Liver (tissue), 9 donors: Measurements from ENCODE around the gene APOBEC3G. TPM values are rescaled to one million over a fixed set of nuclear protein-coding genes. Genes with fewer than 3 reads are reported as not detected.
"Not testable (repeated sequence)": the region's sequence is repeated elsewhere in the genome, so short reads cannot be mapped to it uniquely, and the experiment has no call there.

Source experiments
- DNase-seq: peaks from one replicate; pipeline ENCODE4 v3.0.0-alpha.2; 2017; ENCODE audit warnings: low spot score
- H3K27ac ChIP-seq, 2 donors: one replicate each; pipeline ENCODE4 v1.7.0; 2013; ENCODE audit warnings: inconsistent platforms in 2 of 2, low read length in 2 of 2, control low read depth in 1 of 2, low read depth in 1 of 2, mild to moderate bottlenecking in 1 of 2
- H3K27me3 ChIP-seq, 4 donors: one replicate each; pipeline versions ENCODE4 v1.6.1 to v1.7.0; 2013; ENCODE audit warnings: low read length in 3 of 4, inconsistent platforms in 1 of 4, mild to moderate bottlenecking in 1 of 4, moderate library complexity in 1 of 4; ENCODE audit not compliant: control insufficient read depth in 4 of 4, insufficient read depth in 4 of 4
- H3K36me3 ChIP-seq, 4 donors: one replicate each; pipeline versions ENCODE4 v1.6.1 to v1.7.0; 2013; ENCODE audit warnings: low read length in 3 of 4, mild to moderate bottlenecking in 3 of 4, low read depth in 1 of 4, moderate library complexity in 1 of 4; ENCODE audit not compliant: control insufficient read depth in 4 of 4, insufficient read depth in 3 of 4
- H3K4me1 ChIP-seq, 4 donors: one replicate each; pipeline versions ENCODE4 v1.6.1 to v1.7.0; 2013; ENCODE audit warnings: low read length in 3 of 4, mild to moderate bottlenecking in 3 of 4, moderate library complexity in 1 of 4; ENCODE audit not compliant: control insufficient read depth in 4 of 4, insufficient read depth in 4 of 4
- H3K4me3 ChIP-seq, 3 donors: one replicate each; pipeline versions ENCODE4 v1.6.1 to v1.7.0; 2013; ENCODE audit warnings: low read length in 3 of 3, control low read depth in 1 of 3, low read depth in 1 of 3, mild to moderate bottlenecking in 1 of 3
- H3K9ac ChIP-seq, 2 donors: one replicate each; pipeline ENCODE4 v1.7.0; 2013; ENCODE audit warnings: low read length in 2 of 2, mild to moderate bottlenecking in 2 of 2, moderate library complexity in 2 of 2, control low read depth in 1 of 2, low read depth in 1 of 2
- H3K9me3 ChIP-seq, 4 donors: one replicate each; pipeline versions ENCODE4 v1.6.1 to v1.7.0; 2013; ENCODE audit warnings: low read length in 3 of 4; ENCODE audit not compliant: control insufficient read depth in 4 of 4
- EGR1 ChIP-seq, 2 donors: IDR thresholded peaks; 2 replicates each; pipeline ENCODE4 v1.6.1; 2016 to 2018; ENCODE audit warnings: antibody characterized with exemption in 2 of 2, low read depth in 2 of 2
- FOXA1 ChIP-seq: IDR thresholded peaks from 2 replicates; pipeline ENCODE4 v1.6.1; 2016; ENCODE audit warnings: antibody characterized with exemption
- FOXA2 ChIP-seq: IDR thresholded peaks from 2 replicates; pipeline ENCODE4 v1.6.1; 2016; ENCODE audit warnings: antibody characterized with exemption
- HNF4G ChIP-seq: IDR thresholded peaks from 2 replicates; pipeline ENCODE4 v1.6.1; 2016; ENCODE audit warnings: antibody characterized with exemption
- RXRA ChIP-seq, 2 donors: IDR thresholded peaks; 2 replicates each; pipeline ENCODE4 v1.6.1; 2017 to 2018; ENCODE audit warnings: antibody characterized with exemption in 2 of 2, mild to moderate bottlenecking in 1 of 2
- TAF1 ChIP-seq: conservative IDR thresholded peaks from 2 replicates; pipeline ENCODE4 v1.6.1; 2016; ENCODE audit warnings: antibody characterized with exemption, mild to moderate bottlenecking
- WGBS: extraction: QIAGEN DNeasy Blood & Tissue Kit; methylation state at CpG from one replicate; pipeline ENCODE4 v1.1.7; 2013; 5-methylcytosine and 5-hydroxymethylcytosine counted together
- polyA plus RNA-seq, 2 donors: library from polyadenylated mRNA; stranded (reverse) in 1 of 2; unstranded in 1 of 2; fragments of 200-250 nt in 1 of 2; fragments of >200 nt in 1 of 2; fragmentation: Nextera tagmentation in 1 of 2; extraction: Ambion mirVana in 1 of 2; gene quantifications; one replicate each; pipeline versions ENCODE4 v1.2.1 to v1.2.3, GENCODE V29; 2013 to 2015
- total RNA-seq, 2 donors: library from RNA; depleted of rRNA; stranded (reverse); fragments of >200 nt; gene quantifications; one replicate each; pipeline ENCODE4 v1.2.3, GENCODE V29; 2014
- TF ChIP-seq, protein P1 (sequence below): IDR thresholded peaks from 2 replicates; pipeline ENCODE4 v1.6.1; 2016; ENCODE audit warnings: antibody characterized with exemption
- TF ChIP-seq, protein P2 (sequence below): IDR thresholded peaks from 2 replicates; pipeline ENCODE4 v1.6.1; 2016; ENCODE audit warnings: antibody characterized with exemption
- TF ChIP-seq, protein P3 (sequence below): IDR thresholded peaks from 2 replicates; pipeline ENCODE4 v1.6.1; 2016; ENCODE audit warnings: antibody characterized with exemption
- TF ChIP-seq, protein P4 (sequence below): fragments of 150-350 bp; IDR thresholded peaks from 2 replicates; pipeline ENCODE4 v1.5.1; 2017; ENCODE audit warnings: improper control_type of control experiment, low read depth, low read length; ENCODE audit not compliant: missing input control
- donor health status: healthy.
- donor health status: healthy.
- donor health status: healthy.
- donor health status: healthy.
- donor health status: healthy.

Gene APOBEC3G
- total and polyA plus RNA-seq, 4 donors: 1.9 to 9.2 (median 2.9) TPM

DNA sequence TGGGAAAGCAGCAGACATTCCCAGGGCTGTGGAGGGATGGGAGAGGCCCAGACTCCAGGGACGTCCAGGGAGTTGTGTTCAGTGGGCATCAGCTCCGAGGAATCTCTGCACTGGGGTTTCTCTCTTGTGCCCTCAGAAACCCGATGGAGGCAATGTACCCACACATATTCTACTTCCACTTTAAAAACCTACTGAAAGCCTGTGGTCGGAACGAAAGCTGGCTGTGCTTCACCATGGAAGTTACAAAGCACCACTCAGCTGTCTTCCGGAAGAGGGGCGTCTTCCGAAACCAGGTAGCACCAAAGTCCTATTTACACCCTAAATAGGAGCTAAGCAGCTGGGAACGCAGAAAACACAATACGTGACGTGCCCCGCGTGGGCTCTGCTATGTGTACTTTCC is 47.8 kb upstream of the APOBEC3G start:
- Histone ChIP-seq H3K36me3 (no peaks in the 10 kb centered on the region), H3K4me1 (no peaks in the 10 kb centered on the region), H3K9me3 (no peaks in the 10 kb centered on the region), H3K27ac (no peak overlapping the region), H3K27me3 (no peaks in the 10 kb centered on the region), H3K9ac (no peak overlapping the region), H3K4me3 (no peak overlapping the region)
- no peak for DNase-seq
- WGBS: 94% methylated on average over 13 of the region's 13 CpGs
- TF ChIP-seq EGR1 (IDR thresholded peaks at IDR 0.05; ENCODE audit: low read depth in 2 of 2) (no peak), HNF4G (no peak), FOXA2 (no peak)
- TF ChIP-seq, protein P1, sequence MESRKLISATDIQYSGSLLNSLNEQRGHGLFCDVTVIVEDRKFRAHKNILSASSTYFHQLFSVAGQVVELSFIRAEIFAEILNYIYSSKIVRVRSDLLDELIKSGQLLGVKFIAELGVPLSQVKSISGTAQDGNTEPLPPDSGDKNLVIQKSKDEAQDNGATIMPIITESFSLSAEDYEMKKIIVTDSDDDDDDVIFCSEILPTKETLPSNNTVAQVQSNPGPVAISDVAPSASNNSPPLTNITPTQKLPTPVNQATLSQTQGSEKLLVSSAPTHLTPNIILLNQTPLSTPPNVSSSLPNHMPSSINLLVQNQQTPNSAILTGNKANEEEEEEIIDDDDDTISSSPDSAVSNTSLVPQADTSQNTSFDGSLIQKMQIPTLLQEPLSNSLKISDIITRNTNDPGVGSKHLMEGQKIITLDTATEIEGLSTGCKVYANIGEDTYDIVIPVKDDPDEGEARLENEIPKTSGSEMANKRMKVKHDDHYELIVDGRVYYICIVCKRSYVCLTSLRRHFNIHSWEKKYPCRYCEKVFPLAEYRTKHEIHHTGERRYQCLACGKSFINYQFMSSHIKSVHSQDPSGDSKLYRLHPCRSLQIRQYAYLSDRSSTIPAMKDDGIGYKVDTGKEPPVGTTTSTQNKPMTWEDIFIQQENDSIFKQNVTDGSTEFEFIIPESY: no peak

DNA sequence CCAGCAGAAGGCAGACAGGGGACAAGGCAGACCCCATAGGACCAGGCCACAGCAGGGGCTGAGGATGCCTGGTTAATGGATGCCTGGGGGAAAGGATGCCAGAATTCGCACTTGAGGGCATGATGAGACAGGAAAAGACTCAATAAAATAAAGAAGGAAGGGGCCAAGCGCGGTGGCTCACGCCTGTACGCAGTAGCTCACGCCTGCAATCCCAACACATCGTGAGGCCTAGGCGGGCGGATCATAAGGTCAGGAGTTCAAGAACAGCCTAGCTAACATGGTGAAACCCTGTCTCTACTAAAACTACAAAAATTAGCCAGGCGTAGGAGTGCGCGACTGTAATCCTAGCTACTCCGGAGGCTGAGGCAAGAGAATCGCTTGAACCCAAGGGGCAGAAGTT is 46.4 kb upstream of the APOBEC3G start:
- TF ChIP-seq FOXA2 (no peak), EGR1 (IDR thresholded peaks at IDR 0.05; ENCODE audit: low read depth in 2 of 2) (no peak), TAF1 (no peak), RXRA (IDR thresholded peaks at IDR 0.05) (no peak), FOXA1 (no peak)
- TF ChIP-seq, protein P2, sequence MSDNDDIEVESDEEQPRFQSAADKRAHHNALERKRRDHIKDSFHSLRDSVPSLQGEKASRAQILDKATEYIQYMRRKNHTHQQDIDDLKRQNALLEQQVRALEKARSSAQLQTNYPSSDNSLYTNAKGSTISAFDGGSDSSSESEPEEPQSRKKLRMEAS: no peak
- TF ChIP-seq, protein P3, sequence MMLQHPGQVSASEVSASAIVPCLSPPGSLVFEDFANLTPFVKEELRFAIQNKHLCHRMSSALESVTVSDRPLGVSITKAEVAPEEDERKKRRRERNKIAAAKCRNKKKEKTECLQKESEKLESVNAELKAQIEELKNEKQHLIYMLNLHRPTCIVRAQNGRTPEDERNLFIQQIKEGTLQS: no peak
- TF ChIP-seq, protein P4, sequence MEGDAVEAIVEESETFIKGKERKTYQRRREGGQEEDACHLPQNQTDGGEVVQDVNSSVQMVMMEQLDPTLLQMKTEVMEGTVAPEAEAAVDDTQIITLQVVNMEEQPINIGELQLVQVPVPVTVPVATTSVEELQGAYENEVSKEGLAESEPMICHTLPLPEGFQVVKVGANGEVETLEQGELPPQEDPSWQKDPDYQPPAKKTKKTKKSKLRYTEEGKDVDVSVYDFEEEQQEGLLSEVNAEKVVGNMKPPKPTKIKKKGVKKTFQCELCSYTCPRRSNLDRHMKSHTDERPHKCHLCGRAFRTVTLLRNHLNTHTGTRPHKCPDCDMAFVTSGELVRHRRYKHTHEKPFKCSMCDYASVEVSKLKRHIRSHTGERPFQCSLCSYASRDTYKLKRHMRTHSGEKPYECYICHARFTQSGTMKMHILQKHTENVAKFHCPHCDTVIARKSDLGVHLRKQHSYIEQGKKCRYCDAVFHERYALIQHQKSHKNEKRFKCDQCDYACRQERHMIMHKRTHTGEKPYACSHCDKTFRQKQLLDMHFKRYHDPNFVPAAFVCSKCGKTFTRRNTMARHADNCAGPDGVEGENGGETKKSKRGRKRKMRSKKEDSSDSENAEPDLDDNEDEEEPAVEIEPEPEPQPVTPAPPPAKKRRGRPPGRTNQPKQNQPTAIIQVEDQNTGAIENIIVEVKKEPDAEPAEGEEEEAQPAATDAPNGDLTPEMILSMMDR: no peak
- Histone ChIP-seq H3K9ac (no peak overlapping the region), H3K4me1 (no peaks in the 10 kb centered on the region), H3K27ac (no peak overlapping the region), H3K4me3 (no peak overlapping the region), H3K27me3 (no peaks in the 10 kb centered on the region), H3K9me3 (no peaks in the 10 kb centered on the region), H3K36me3 (no peaks in the 10 kb centered on the region)
- DNase-seq: no peak
- 96% methylated on average over 14 of the region's 14 CpGs for WGBS

DNA sequence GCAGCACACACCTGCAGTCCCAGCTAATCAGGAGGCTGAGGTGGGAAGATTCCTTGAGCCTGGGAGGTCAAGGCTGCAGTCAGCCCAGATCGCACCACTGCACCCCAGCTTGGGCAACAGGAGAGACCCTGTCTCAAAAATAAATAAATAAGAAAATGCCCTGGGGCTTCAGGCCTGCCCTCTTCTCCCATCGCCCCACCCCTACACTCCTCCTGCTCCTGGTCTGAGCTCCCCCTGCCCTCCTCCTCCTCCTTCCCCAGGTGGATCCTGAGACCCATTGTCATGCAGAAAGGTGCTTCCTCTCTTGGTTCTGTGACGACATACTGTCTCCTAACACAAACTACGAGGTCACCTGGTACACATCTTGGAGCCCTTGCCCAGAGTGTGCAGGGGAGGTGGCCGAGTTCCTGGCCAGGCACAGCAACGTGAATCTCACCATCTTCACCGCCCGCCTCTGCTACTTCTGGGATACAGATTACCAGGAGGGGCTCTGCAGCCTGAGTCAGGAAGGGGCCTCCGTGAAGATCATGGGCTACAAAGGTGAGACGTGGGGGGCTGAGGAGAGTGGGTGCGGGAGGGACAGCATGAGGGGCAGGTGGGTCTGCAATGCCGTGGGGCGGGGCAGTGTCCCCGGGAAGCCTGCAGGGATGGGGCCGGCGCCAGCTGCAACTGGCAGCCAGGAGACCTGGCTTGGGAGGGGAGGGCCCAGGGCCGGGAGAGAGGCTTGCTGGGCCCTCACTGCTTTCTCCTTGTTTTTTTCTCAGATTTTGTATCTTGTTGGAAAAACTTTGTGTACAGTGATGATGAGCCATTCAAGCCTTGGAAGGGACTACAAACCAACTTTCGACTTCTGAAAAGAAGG is 45.4 kb upstream of the APOBEC3G start:
- not testable (repeated sequence) for H3K27me3 ChIP-seq, H3K4me1 ChIP-seq, DNase-seq, H3K9ac ChIP-seq, H3K27ac ChIP-seq, H3K4me3 ChIP-seq, H3K36me3 ChIP-seq, H3K9me3 ChIP-seq
- WGBS: 79% methylated on average over 17 of the region's 18 CpGs

DNA sequence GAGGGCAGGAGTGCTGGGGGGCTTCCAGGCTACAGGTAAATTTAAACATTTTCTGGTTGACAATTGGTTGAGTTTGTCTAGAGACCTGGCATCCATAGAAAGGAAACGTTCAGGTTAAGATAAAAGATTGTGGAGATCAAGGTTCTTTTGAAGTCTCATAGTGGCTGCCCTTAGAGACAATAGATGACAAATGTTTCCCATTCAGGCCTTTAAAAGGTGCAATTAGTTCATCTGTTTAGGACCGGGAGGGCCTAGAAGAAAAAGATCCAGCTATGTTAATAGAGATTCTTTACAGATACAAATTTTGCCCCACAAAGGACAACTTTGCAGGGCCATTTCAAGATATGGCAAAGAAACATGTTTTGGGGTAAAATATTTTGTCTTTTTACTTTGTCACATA is 40.0 kb upstream of the APOBEC3G start:
- not testable (repeated sequence) for DNase-seq, H3K4me1 ChIP-seq, H3K9ac ChIP-seq, H3K4me3 ChIP-seq, H3K36me3 ChIP-seq, H3K27ac ChIP-seq, H3K27me3 ChIP-seq, H3K9me3 ChIP-seq
- WGBS: 59% methylated on average over 2 of the region's 2 CpGs
